Osteocyte (in vitro differentiated cells): ENCODE measurements around the gene IMMT. TPM values are rescaled to one million over a fixed set of nuclear protein-coding genes. Genes with fewer than 3 reads are reported as not detected.

Source experiments
- DNase-seq: peaks from one replicate; pipeline ENCODE4 v3.0.0; 2021; ENCODE audit warnings: mixed read lengths; ENCODE audit not compliant: unreplicated experiment; ENCODE audit errors: extremely low spot score
- H3K27ac Mint-ChIP-seq: one replicate; pipeline ENCODE4 v1.8.0; 2021; ENCODE audit warnings: mild to moderate bottlenecking, mixed read lengths; ENCODE audit not compliant: unreplicated experiment
- H3K27me3 Mint-ChIP-seq: one replicate; pipeline ENCODE4 v1.8.0; 2021; ENCODE audit warnings: mixed read lengths; ENCODE audit not compliant: unreplicated experiment
- H3K36me3 Mint-ChIP-seq: one replicate; pipeline ENCODE4 v1.8.0; 2021; ENCODE audit warnings: mixed read lengths; ENCODE audit not compliant: unreplicated experiment
- H3K4me1 Mint-ChIP-seq: one replicate; pipeline ENCODE4 v1.8.0; 2021; ENCODE audit warnings: mixed read lengths; ENCODE audit not compliant: unreplicated experiment
- H3K4me3 Mint-ChIP-seq: one replicate; pipeline ENCODE4 v1.8.0; 2021; ENCODE audit warnings: mild to moderate bottlenecking, moderate library complexity, mixed read lengths; ENCODE audit not compliant: unreplicated experiment
- H3K9me3 Mint-ChIP-seq: one replicate; pipeline ENCODE4 v1.8.0; 2021; ENCODE audit warnings: mixed read lengths; ENCODE audit not compliant: unreplicated experiment
- total RNA-seq: library from RNA; stranded (reverse); gene quantifications from 2 replicates; pipeline ENCODE4 v1.2.1, GENCODE V29; 2021
- TF ChIP-seq, protein P1 (sequence below): fragments of 200-600 bp; sonication (generic); IDR thresholded peaks from 2 replicates; pipeline ENCODE4 v1.5.0; 2021; ENCODE audit warnings: antibody characterized with exemption, mild to moderate bottlenecking, moderate library complexity

The IMMT gene
- total RNA-seq, 1 donor from 2014 or later, result 79.9 TPM

DNA sequence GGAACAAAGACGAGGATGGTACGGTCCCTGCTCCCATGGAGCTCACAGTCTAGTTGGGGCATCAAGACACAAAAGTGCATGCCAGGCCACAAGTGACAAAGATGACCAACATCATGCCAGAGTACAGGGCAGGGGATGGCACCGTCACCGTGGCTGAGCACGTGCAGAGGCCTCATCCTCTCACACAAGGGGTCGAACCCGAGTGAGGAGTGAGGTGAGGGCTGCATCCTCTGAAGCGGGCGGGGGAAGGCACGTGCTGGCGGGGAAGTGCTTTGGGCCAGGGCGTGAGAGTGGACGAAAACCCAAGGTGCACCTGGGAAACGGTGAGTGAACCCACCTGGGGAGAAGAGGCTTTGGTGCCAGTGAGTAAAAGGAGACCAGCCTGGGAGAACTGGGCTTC lies 45.0 kb upstream of the IMMT start:
- Mint-ChIP-seq H3K27ac (no peak overlapping the region), H3K27me3 (peaks cover 41% of the 10 kb centered on the region), H3K9me3 (no peaks in the 10 kb centered on the region), H3K4me3 (no peak overlapping the region), H3K36me3 (no peaks in the 10 kb centered on the region), H3K4me1 (no peaks in the 10 kb centered on the region)
- TF ChIP-seq, protein P1, sequence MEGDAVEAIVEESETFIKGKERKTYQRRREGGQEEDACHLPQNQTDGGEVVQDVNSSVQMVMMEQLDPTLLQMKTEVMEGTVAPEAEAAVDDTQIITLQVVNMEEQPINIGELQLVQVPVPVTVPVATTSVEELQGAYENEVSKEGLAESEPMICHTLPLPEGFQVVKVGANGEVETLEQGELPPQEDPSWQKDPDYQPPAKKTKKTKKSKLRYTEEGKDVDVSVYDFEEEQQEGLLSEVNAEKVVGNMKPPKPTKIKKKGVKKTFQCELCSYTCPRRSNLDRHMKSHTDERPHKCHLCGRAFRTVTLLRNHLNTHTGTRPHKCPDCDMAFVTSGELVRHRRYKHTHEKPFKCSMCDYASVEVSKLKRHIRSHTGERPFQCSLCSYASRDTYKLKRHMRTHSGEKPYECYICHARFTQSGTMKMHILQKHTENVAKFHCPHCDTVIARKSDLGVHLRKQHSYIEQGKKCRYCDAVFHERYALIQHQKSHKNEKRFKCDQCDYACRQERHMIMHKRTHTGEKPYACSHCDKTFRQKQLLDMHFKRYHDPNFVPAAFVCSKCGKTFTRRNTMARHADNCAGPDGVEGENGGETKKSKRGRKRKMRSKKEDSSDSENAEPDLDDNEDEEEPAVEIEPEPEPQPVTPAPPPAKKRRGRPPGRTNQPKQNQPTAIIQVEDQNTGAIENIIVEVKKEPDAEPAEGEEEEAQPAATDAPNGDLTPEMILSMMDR, result no peak
- DNase-seq, result no peak

DNA sequence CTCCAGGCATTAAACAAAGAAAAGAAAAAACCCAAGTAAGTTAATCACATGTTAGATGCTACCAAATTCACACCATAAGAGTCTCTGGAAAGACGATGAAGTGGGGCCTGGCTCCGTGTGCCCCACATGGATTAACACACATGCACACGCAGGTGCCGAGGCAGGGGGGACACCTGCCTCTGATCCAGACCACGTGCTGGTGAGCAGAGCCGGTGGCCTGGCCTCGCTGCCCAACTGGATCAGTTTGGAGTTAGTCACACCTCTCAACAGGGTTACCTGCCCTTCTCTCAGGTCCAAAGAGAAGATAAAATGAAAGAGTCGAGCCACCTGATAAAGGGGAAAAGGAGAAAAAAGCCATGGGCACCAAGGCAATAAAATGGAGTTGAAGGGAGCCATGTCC lies 44.5 kb upstream of the IMMT start:
- H3K27ac Mint-ChIP-seq, result no peak overlapping the region
- H3K4me1 Mint-ChIP-seq, result no peaks in the 10 kb centered on the region
- H3K36me3 Mint-ChIP-seq, result no peaks in the 10 kb centered on the region
- TF ChIP-seq, protein P1, result no peak
- peaks cover 43% of the 10 kb centered on the region for H3K27me3 Mint-ChIP-seq
- no peak overlapping the region for H3K4me3 Mint-ChIP-seq
- no peak for DNase-seq
- H3K9me3 Mint-ChIP-seq, result no peaks in the 10 kb centered on the region

DNA sequence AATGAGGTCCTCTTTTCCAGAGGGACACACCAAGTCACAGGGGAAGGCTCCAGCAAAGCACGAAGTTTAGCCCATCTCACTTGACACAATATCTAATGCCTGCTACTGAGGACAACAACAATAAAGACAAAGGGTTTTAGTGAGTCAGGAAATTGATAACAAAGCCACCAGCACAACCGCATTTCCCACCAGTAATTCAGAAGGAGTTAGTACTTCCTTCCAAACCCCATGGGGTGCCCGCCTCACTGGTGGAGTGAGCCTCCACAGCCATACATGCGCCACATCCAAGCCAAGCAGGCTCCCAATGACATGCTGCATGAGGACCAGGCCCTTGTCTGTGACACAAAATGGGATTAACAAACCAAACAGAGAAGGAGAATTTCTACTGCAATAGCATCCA lies 44.1 kb upstream of the IMMT start:
- H3K4me1 Mint-ChIP-seq, result no peaks in the 10 kb centered on the region
- no peaks in the 10 kb centered on the region for H3K9me3 Mint-ChIP-seq
- no peak overlapping the region for H3K4me3 Mint-ChIP-seq
- H3K27me3 Mint-ChIP-seq, result peaks cover 44% of the 10 kb centered on the region
- H3K27ac Mint-ChIP-seq, result no peak overlapping the region
- H3K36me3 Mint-ChIP-seq, result no peaks in the 10 kb centered on the region
- TF ChIP-seq, protein P1, result no peak
- no peak for DNase-seq

DNA sequence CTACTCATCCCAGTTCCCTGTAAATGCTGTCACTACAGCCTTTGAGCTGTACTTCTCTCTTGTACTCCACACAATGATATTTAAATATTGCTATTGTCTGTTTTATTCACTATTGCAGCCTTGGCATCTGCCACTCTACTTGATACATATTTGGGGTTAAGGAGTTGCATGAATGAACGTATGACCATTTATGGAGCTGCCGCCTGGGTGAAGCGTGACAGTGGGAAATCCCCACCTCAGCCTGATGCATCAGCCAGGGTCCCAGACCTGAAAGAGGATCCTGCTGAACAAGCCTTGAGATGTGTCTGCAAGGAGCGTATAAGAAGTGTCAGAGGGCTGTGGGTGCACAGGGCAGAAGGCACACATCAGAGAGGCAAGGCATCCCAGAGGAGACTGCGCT lies 43.1 kb upstream of the IMMT start:
- no peaks in the 10 kb centered on the region for H3K9me3 Mint-ChIP-seq
- DNase-seq, result no peak
- H3K4me3 Mint-ChIP-seq, result no peak overlapping the region
- peaks cover 46% of the 10 kb centered on the region for H3K27me3 Mint-ChIP-seq
- TF ChIP-seq, protein P1, result no peak
- H3K27ac Mint-ChIP-seq, result no peak overlapping the region
- H3K36me3 Mint-ChIP-seq, result no peaks in the 10 kb centered on the region
- H3K4me1 Mint-ChIP-seq, result peaks cover 2% of the 10 kb centered on the region

DNA sequence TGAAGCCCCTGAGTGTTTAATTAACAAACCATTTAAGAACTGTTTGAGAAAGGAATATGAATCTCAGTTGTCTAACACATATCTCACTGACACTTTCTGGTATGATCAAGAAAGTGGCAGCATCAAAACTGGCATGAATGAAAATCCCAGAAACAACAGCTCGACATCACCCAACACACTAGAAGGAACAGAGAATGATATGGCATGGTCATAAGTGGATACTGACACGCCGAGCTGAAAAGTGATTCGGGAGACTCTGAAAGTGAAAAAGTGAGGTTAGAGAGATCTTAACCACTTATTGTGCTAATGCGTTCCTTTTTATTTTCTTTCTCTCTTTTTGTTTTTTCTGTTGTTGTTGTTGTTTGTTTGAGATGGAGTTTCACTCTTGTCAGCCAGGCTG lies 41.9 kb upstream of the IMMT start:
- TF ChIP-seq, protein P1, result no peak
- Mint-ChIP-seq H3K9me3 (no peaks in the 10 kb centered on the region), H3K4me3 (no peak overlapping the region), H3K27me3 (peaks cover 40% of the 10 kb centered on the region), H3K27ac (no peak overlapping the region), H3K36me3 (no peaks in the 10 kb centered on the region), H3K4me1 (peaks cover 4% of the 10 kb centered on the region)
- no peak for DNase-seq
